ENCODE results near the gene FBXO46.

FBXO46 gene

DNA sequence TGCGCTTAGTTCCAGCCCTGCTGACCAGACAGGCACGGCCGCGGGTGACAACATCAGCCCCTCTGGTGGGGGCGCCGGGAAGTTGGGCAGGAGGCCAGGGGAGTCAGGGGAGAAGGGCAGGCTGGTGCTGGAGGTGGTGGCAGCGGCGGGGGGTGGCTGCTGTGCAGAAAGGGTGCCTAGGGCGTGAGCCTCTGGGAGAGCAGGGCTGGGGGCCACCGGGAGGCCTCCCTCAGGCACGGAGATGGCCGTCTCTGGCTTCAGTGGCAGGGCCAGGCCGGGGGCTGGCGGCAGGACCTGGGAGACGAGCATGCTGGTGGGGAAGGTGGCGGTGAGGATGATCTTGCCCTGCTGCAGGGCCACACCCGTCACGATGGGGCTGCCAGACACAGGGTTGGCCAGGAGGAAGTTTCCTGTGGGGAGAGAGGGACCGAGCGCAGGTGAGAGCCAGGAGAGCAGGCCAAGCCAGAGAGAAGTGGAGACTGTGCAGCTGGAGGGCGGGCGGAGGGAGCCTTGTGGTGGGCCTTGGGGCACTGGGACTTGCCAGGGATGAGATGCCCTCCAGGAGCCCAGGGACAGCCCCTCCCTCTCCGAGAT lies 35.1 kb upstream of the FBXO46 start:
- no peak for DNase-seq (ENCODE audit: extremely low read depth, low read depth)
- TF ChIP-seq CTCF (IDR thresholded peaks at IDR 0.05; ENCODE audit: low read depth, low read length), result no peak

DNA sequence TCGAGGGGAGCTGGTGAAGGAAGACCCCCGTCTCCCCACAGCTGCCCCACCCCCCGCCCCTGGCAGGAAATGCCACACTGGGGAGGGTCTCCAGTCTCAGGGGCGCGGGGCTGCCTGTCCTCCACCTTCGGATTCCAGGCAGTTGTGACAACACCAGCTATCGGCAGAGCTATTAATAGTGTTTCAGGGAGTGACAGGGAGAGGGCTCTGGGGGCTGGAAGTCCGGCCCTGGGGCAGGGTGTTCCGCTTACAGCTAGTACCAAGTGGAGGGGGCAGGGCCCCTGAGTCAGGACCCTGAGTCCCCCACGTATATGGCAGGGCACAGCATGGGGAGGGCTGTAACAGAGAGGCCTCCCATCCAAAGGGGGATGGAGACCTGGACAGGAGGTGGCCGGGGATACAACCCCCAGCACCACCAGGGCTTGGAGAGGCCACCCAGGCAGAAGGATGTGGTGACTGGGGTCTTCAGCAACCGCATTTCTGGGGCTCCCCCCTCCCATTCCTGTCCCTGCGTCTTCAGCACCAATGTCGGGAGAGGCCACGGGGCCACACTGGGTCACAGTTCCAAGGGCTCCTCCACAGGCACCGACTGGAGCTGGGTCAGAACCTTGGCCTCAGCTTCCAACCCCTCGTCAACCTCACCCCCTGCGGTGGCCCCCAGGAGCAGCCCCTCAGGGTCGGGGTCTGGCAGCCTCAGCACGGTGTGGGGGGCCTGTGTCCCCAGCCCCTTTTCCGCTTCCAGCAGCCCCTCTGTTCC lies 34.4 kb upstream of the FBXO46 start:
- no peak for DNase-seq (ENCODE audit: extremely low read depth, low read depth)
- no peak for TF ChIP-seq CTCF (IDR thresholded peaks at IDR 0.05; ENCODE audit: low read depth, low read length)

DNA sequence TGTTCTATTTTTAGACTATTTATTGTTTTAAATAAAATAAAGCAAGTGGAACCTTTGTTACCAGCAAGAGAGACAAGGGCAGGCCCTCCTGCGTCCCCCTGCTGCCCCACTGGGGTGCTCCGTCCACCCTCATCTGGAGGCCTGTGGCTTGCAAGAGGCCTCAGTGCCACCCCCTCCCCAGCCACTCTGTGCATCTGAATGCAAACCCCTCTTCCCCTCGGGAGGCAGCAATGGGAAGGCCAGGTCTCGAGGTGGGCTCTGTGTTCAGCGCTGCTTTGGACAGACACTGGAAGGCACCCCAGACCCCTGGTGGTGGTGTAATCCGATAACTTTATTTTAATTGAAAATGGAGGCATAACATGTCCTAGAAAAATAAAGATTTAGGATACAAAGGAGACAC lies 33.8 kb upstream of the FBXO46 start:
- TF ChIP-seq CTCF (IDR thresholded peaks at IDR 0.05; ENCODE audit: low read depth, low read length), result no peak
- no peak for DNase-seq (ENCODE audit: extremely low read depth, low read depth)

DNA sequence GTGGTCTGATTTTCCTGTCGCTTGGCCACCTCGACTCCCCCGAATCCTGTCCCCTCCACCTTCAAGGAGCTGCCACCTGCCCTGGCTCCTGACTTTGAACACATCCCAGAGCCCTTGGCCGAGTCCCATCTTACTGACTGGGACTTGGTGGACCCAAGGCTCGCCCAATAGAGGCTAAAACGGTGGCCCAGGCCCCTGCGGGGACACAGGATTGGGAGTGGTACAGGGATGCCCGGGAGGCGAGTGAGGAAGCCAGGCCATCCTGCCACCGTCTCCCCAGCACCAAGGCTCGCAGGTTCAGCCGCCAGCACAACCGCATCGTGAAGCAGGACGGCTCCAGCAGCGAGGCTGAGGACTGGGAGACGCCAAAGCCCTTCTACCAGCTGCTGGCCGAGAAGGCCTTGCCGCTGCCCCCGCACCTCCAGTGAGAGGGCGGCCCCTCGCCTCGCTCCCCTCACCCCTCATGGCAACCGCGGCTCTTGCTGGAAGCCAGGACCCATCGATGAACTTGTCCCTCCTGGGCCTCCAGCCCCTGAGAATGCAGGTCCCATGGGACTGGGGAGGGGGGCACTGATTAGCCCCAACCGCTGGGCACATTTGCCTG lies 33.1 kb upstream of the FBXO46 start:
- DNase-seq (ENCODE audit: extremely low read depth, low read depth), result no peak
- no peak for TF ChIP-seq CTCF (IDR thresholded peaks at IDR 0.05; ENCODE audit: low read depth, low read length)

DNA sequence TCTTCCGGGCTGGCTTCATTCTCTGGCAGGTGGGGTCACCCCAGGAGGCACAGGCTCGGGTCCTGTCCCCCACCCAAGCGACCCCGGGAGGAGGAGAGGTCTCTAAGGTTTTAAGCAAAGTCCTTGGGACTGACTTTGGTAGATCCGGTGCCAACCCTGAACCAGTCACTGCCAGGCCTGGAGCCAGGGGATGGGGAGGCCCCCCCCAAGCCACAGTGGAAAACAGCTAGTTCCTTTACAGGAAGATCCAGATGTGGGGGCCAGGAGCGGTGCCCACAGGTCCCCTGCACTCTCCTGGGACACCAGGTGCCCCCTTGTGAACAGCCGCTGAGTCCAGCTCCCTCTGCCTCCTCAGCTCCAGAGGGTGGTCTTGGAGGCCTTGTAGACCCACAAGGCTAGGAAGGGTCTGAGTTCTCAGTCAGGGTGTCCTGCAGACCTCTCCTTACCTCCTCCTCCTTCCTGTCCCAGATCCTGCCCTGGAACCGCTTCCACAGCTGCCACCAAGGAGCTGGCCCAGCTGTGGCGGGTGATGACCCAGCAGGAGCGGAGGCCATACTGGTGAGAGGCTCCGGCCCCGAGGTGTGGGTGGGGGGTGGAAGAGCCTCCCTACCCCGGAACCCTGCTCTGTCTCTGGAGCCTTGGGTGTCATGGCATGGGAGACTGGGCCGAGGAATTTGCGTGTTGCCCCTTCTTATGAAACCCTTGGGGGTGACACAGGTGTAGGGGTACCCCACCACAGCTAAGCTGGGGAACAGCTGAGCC lies 32.4 kb upstream of the FBXO46 start:
- DNase-seq (ENCODE audit: extremely low read depth, low read depth), result no peak
- no peak for TF ChIP-seq CTCF (IDR thresholded peaks at IDR 0.05; ENCODE audit: low read depth, low read length)

GRCh38 chr19:45761714-45762113 lies 31.0 kb upstream of the FBXO46 start:
- TF ChIP-seq CTCF (IDR thresholded peaks at IDR 0.05; ENCODE audit: low read depth, low read length), result no peak
- no peak for DNase-seq (ENCODE audit: extremely low read depth, low read depth)
